Endothelial cell of umbilical vein (primary cell): ENCODE results near the gene USP49. TPM values are rescaled to one million over a fixed set of nuclear protein-coding genes. Genes with fewer than 3 reads are reported as not detected.

Experiments used
- BruUV-seq: library from RNA; stranded (reverse); fragments of 400-500 nt; replicated peaks from 2 replicates; lab custom pipeline; 2021; lab: Mats Ljungman, UMichigan
- CTCF ChIA-PET: fragments of 300-600, 350-600 bp; sonication (Branson Sonifier 250); formaldehyde crosslinking; loops from one replicate; lab custom pipeline; 2021; ENCODE audit warnings: antibody characterized with exemption, inconsistent platforms; lab: Charles Lee
- POLR2A ChIA-PET: fragments of 300-600, 350-600 bp; sonication (Branson Sonifier 250); formaldehyde crosslinking; loops from one replicate; lab custom pipeline; 2021; ENCODE audit warnings: antibody characterized with exemption, inconsistent platforms; lab: Charles Lee
- DNase-seq: peaks from one replicate; pipeline ENCODE4 v3.0.0-alpha.2; 2011; ENCODE audit warnings: low read depth, low spot score
- FAIRE-seq: peaks from 2 replicates; lab custom pipeline; 2011; peaks lifted over from hg19 to GRCh38; lab: Jason Lieb, UNC
- H2AFZ ChIP-seq: 2 replicates; pipeline ENCODE4 v1.6.0; 2012; ENCODE audit warnings: low read depth, low read length, control low read depth, inconsistent platforms
- H3K27ac ChIP-seq: 2 replicates; pipeline ENCODE4 v1.5.1; 2011; ENCODE audit warnings: low read depth, mild to moderate bottlenecking, control low read depth, low read length, moderate library complexity; ENCODE audit not compliant: insufficient read depth
- H3K27me3 ChIP-seq, 2 experiments: 2 replicates each; pipeline versions ENCODE4 v1.6.0 to v1.6.1; 2011; ENCODE audit warnings: low read length in 2 of 2, mixed read lengths in 1 of 2; ENCODE audit not compliant: control insufficient read depth in 2 of 2, insufficient read depth in 2 of 2
- H3K36me3 ChIP-seq, 2 experiments: 2 replicates in 1 of 2; 3 replicates in 1 of 2; pipeline ENCODE4 v1.5.1; 2011; ENCODE audit warnings: low read length in 2 of 2, mild to moderate bottlenecking in 1 of 2, moderate library complexity in 1 of 2; ENCODE audit not compliant: control insufficient read depth in 2 of 2, insufficient read depth in 2 of 2; ENCODE audit errors: extremely low read depth in 1 of 2
- H3K4me1 ChIP-seq: 3 replicates; pipeline ENCODE4 v1.5.1; 2011; ENCODE audit warnings: mild to moderate bottlenecking, low read length; ENCODE audit not compliant: control insufficient read depth, insufficient read depth; ENCODE audit errors: extremely low read depth
- H3K4me2 ChIP-seq: 2 replicates; pipeline ENCODE4 v1.6.1; 2011; ENCODE audit warnings: low read length, control low read depth, mixed read lengths; ENCODE audit not compliant: insufficient read depth
- H3K4me3 ChIP-seq, 3 experiments: fragments of 200-600 bp in 1 of 3; sonication (generic), shearing (Covaris generic) in 1 of 3; replicated peaks in 1 of 3; 2 replicates each; pipeline ENCODE4 v1.5.1; 2011 to 2016; ENCODE audit warnings: control low read depth in 3 of 3, low read length in 3 of 3, mild to moderate bottlenecking in 2 of 3, inconsistent platforms in 1 of 3, low read depth in 1 of 3, moderate library complexity in 1 of 3; ENCODE audit not compliant: insufficient read depth in 1 of 3
- H3K79me2 ChIP-seq: 2 replicates; pipeline ENCODE4 v1.6.0; 2012; ENCODE audit warnings: low read length, inconsistent platforms; ENCODE audit not compliant: control insufficient read depth, insufficient read depth
- H3K9ac ChIP-seq: replicated peaks from 2 replicates; pipeline ENCODE3; 2011; ENCODE audit warnings: low read length, control low read depth; ENCODE audit not compliant: insufficient read depth; ENCODE audit errors: extremely low read depth
- H3K9me1 ChIP-seq: replicated peaks from 3 replicates; pipeline ENCODE4 v1.6.0; 2011; ENCODE audit warnings: mild to moderate bottlenecking, low read length; ENCODE audit not compliant: control insufficient read depth, insufficient read depth; ENCODE audit errors: extremely low read depth
- H3K9me3 ChIP-seq: replicated peaks from 2 replicates; pipeline ENCODE4 v1.5.1; 2012; ENCODE audit warnings: low read length, inconsistent platforms; ENCODE audit not compliant: control insufficient read depth, insufficient read depth
- H4K20me1 ChIP-seq: replicated peaks from 2 replicates; pipeline ENCODE3; 2011; ENCODE audit warnings: mild to moderate bottlenecking, low read length; ENCODE audit not compliant: control insufficient read depth, insufficient read depth; ENCODE audit errors: extremely low read depth
- CTCF ChIP-seq, 2 donors: IDR thresholded peaks; 1 replicate in 1 of 2; 2 replicates in 1 of 2; pipeline ENCODE4 v1.5.1; 2011; ENCODE audit warnings: low read length in 2 of 2, mild to moderate bottlenecking in 2 of 2, moderate library complexity in 2 of 2, control low read depth in 1 of 2, inconsistent platforms in 1 of 2, low read depth in 1 of 2; ENCODE audit not compliant: insufficient read depth in 1 of 2; ENCODE audit errors: extremely low read depth in 1 of 2
- EZH2 ChIP-seq: IDR thresholded peaks from 2 replicates; pipeline ENCODE4 v1.6.1; 2012; ENCODE audit warnings: borderline replicate concordance, low read depth, mild to moderate bottlenecking, moderate library complexity, low read length, inconsistent platforms; ENCODE audit not compliant: severe bottlenecking
- FOS ChIP-seq: IDR thresholded peaks from 2 replicates; pipeline ENCODE4 v1.6.1; 2011; ENCODE audit warnings: mild to moderate bottlenecking, low read length, moderate library complexity, borderline replicate concordance; ENCODE audit not compliant: insufficient read depth
- GATA2 ChIP-seq: IDR thresholded peaks from 2 replicates; pipeline ENCODE4 v1.7.0; 2011; ENCODE audit warnings: low read depth, mild to moderate bottlenecking, moderate library complexity, mixed read lengths, low read length; ENCODE audit not compliant: insufficient read length, insufficient read depth
- JUN ChIP-seq: IDR thresholded peaks from 2 replicates; pipeline ENCODE4 v1.6.1; 2011; ENCODE audit warnings: borderline replicate concordance, low read depth; ENCODE audit not compliant: insufficient read length, insufficient read depth
- MAX ChIP-seq: IDR thresholded peaks from 2 replicates; pipeline ENCODE4 v1.6.1; 2011; ENCODE audit not compliant: insufficient read depth, insufficient read length
- MYC ChIP-seq: IDR thresholded peaks from one replicate; pipeline ENCODE4 v1.6.1; 2011; ENCODE audit warnings: mild to moderate bottlenecking, low read depth, low read length
- POLR2A ChIP-seq: IDR thresholded peaks from 2 replicates; pipeline ENCODE4 v1.6.1; 2012; ENCODE audit warnings: low read depth, mild to moderate bottlenecking, control low read depth, low read length
- POLR2AphosphoS5 ChIP-seq: IDR thresholded peaks from 2 replicates; pipeline ENCODE4 v1.6.1; 2012; ENCODE audit warnings: low read depth, mild to moderate bottlenecking, control low read depth, low read length, moderate library complexity; ENCODE audit not compliant: insufficient read depth
- dilution Hi-C: fragments of 300-500 bp; cut with MboI; formaldehyde crosslinking; loops from one replicate; pipeline ENCODE4 v1.15.0; 2019; ENCODE audit warnings: low sequenced_read_pairs; ENCODE audit not compliant: extremely low pct_ligation_motif_present
- intact Hi-C: fragments of 100-400 bp; cut with micrococcal nuclease; formaldehyde crosslinking; loops from one replicate; pipeline ENCODE4 v1.10.0; 2022
- polyA plus RNA-seq, 4 experiments: library from polyadenylated mRNA; depleted of rRNA in 3 of 4; stranded (reverse) in 3 of 4; unstranded in 1 of 4; fragments of >200 nt; gene quantifications; 2 replicates each; pipeline versions ENCODE4 v1.2.1 to v1.2.3, GENCODE V29; 2011 to 2012; ENCODE audit warnings: missing spikeins in 1 of 4
- total RNA-seq: library from RNA; stranded (reverse); gene quantifications from 2 replicates; pipeline ENCODE4 v1.2.3, GENCODE V29; 2021

USP49 gene
- total and polyA plus RNA-seq, 2 donors (not counting 3 experiments of a cell fraction or from before 2014, with no cell fraction given) = 2.4 to 4.1 TPM

- H3K36me3 ChIP-seq = peaks cover 6 to 10% of the 10 kb centered on the region in 2 experiments
- H3K9me3 ChIP-seq = no peaks in the 10 kb centered on the region
- H3K27me3 ChIP-seq = no peaks in the 10 kb centered on the region
- no peak overlapping the region for H3K4me3 ChIP-seq
- peaks cover 5% of the 10 kb centered on the region for H3K4me1 ChIP-seq
- H3K9ac ChIP-seq = no peak overlapping the region
- POLR2A ChIA-PET = no interaction called here
- BruUV-seq = no TSS peak
- no peak overlapping the region for H2AFZ ChIP-seq
- intact Hi-C loops = no loop called here
- CTCF ChIA-PET = interaction anchor here (2.0 kb wide), 1 partner anchor 9 kb away, joined by 8 read pairs; no protein-coding TSS in a partner anchor
- TF ChIP-seq POLR2AphosphoS5 = peak; percentile 13
- no peak for TF ChIP-seq FOS
- H4K20me1 ChIP-seq = no peaks in the 10 kb centered on the region
- dilution Hi-C loops = no loop called here
- FAIRE-seq (no peak), DNase-seq (no peak)
- no peak overlapping the region for H3K4me2 ChIP-seq
- no peaks in the 10 kb centered on the region for H3K9me1 ChIP-seq
- peaks cover 17% of the 10 kb centered on the region for H3K79me2 ChIP-seq
- H3K27ac ChIP-seq = no peak overlapping the region
Observed at GRCh38 chr6:41791984-41792383, 103.2 kb downstream of the USP49 start.

- dilution Hi-C loops (no loop called here), intact Hi-C loops (no loop called here)
- no TSS peak for BruUV-seq
- Histone ChIP-seq H3K27me3 (no peaks in the 10 kb centered on the region), H3K79me2 (peaks cover 17% of the 10 kb centered on the region), H3K9ac (no peak overlapping the region), H3K4me1 (peaks cover 5% of the 10 kb centered on the region), H2AFZ (no peak overlapping the region), H3K9me3 (no peaks in the 10 kb centered on the region), H3K9me1 (no peaks in the 10 kb centered on the region), H3K36me3 (peaks cover 4 to 10% of the 10 kb centered on the region in 2 experiments), H4K20me1 (no peaks in the 10 kb centered on the region), H3K4me3 (no peak overlapping the region), H3K4me2 (no peak overlapping the region), H3K27ac (no peak overlapping the region)
- FAIRE-seq (no peak), DNase-seq (no peak)
- TF ChIP-seq EZH2 (no peak), MAX (no peak), CTCF (IDR thresholded peaks at IDR 0.05; ENCODE audit: extremely low read depth in 1 of 2, insufficient read depth in 1 of 2, low read depth in 1 of 2, low read length in 2 of 2) (no peak), POLR2A (no peak), MYC (no peak), POLR2AphosphoS5 (no peak), GATA2 (no peak), JUN (no peak)
- ChIA-PET POLR2A (no interaction called here), CTCF (interaction anchor here (1.6 to 2.0 kb wide), 2 partner anchors 10 kb away, joined by 6 to 8 read pairs; no protein-coding TSS in a partner anchor)
Observed at GRCh38 chr6:41791305-41791704, 103.9 kb downstream of the USP49 start.
